ENCODE measurements around the gene GCNT2.
"Not testable (repeated sequence)": the region's sequence is repeated elsewhere in the genome, so short reads cannot be mapped to it uniquely, and the experiment has no call there.

Gene GCNT2

GRCh38 chr6:10589983-10590382 is 68.8 kb downstream of the GCNT2 start:
- H3K36me3 Mint-ChIP-seq (ENCODE audit: low read depth), result no peaks in the 10 kb centered on the region
- H3K27ac Mint-ChIP-seq, result no peak overlapping the region
- no peaks in the 10 kb centered on the region for H3K27me3 Mint-ChIP-seq
- no peaks in the 10 kb centered on the region for H3K9me3 Mint-ChIP-seq
- no peak overlapping the region for H3K4me3 Mint-ChIP-seq
- peaks cover 3% of the 10 kb centered on the region for H3K4me1 Mint-ChIP-seq (ENCODE audit: low read depth)

- Mint-ChIP-seq H3K9me3 (no peaks in the 10 kb centered on the region), H3K27me3 (no peaks in the 10 kb centered on the region), H3K36me3 (ENCODE audit: low read depth) (no peaks in the 10 kb centered on the region), H3K4me1 (ENCODE audit: low read depth) (peaks cover 6% of the 10 kb centered on the region), H3K4me3 (no peak overlapping the region), H3K27ac (no peak overlapping the region)
Measured at GRCh38 chr6:10591422-10592160, 70.4 kb downstream of the GCNT2 start.

- Mint-ChIP-seq H3K9me3 (no peaks in the 10 kb centered on the region), H3K4me1 (ENCODE audit: low read depth) (peaks cover 6% of the 10 kb centered on the region), H3K4me3 (no peak overlapping the region)
Measured at GRCh38 chr6:10595731-10596664, 74.8 kb downstream of the GCNT2 start.

GRCh38 chr6:10597499-10598001 is 76.4 kb downstream of the GCNT2 start:
- Mint-ChIP-seq H3K36me3 (ENCODE audit: low read depth) (no peaks in the 10 kb centered on the region), H3K27ac (no peak overlapping the region), H3K9me3 (no peaks in the 10 kb centered on the region), H3K27me3 (no peaks in the 10 kb centered on the region), H3K4me1 (ENCODE audit: low read depth) (peaks cover 6% of the 10 kb centered on the region), H3K4me3 (no peak overlapping the region)

More at GRCh38 chr6:10595731-10596664, 74.8 kb downstream of the GCNT2 start:
- no peaks in the 10 kb centered on the region for H3K36me3 Mint-ChIP-seq (ENCODE audit: low read depth)
- no peaks in the 10 kb centered on the region for H3K27me3 Mint-ChIP-seq
- no peak overlapping the region for H3K27ac Mint-ChIP-seq

GRCh38 chr6:10598084-10598960 is 77.2 kb downstream of the GCNT2 start:
- Mint-ChIP-seq H3K36me3 (ENCODE audit: low read depth) (no peaks in the 10 kb centered on the region), H3K4me1 (ENCODE audit: low read depth) (peaks cover 6% of the 10 kb centered on the region), H3K27me3 (no peaks in the 10 kb centered on the region), H3K27ac (no peak overlapping the region), H3K4me3 (no peak overlapping the region), H3K9me3 (no peaks in the 10 kb centered on the region)

- H3K36me3 Mint-ChIP-seq (ENCODE audit: low read depth), result no peaks in the 10 kb centered on the region
- no peaks in the 10 kb centered on the region for H3K27me3 Mint-ChIP-seq
- H3K4me1 Mint-ChIP-seq (ENCODE audit: low read depth), result peaks cover 6% of the 10 kb centered on the region
- no peaks in the 10 kb centered on the region for H3K9me3 Mint-ChIP-seq
- H3K4me3 Mint-ChIP-seq, result no peak overlapping the region
- H3K27ac Mint-ChIP-seq, result no peak overlapping the region
Measured at GRCh38 chr6:10599046-10599445, 77.9 kb downstream of the GCNT2 start.

GRCh38 chr6:10600681-10601080 is 79.5 kb downstream of the GCNT2 start:
- not testable (repeated sequence) for H3K9me3 Mint-ChIP-seq; H3K4me1 Mint-ChIP-seq (ENCODE audit: low read depth); H3K4me3 Mint-ChIP-seq; H3K27me3 Mint-ChIP-seq; H3K27ac Mint-ChIP-seq; H3K36me3 Mint-ChIP-seq (ENCODE audit: low read depth)

- Mint-ChIP-seq H3K4me3 (no peak overlapping the region), H3K9me3 (no peaks in the 10 kb centered on the region), H3K36me3 (ENCODE audit: low read depth) (no peaks in the 10 kb centered on the region), H3K27ac (no peak overlapping the region), H3K4me1 (ENCODE audit: low read depth) (no peaks in the 10 kb centered on the region), H3K27me3 (no peaks in the 10 kb centered on the region)
Measured at GRCh38 chr6:10603219-10603618, 82.1 kb downstream of the GCNT2 start.

- Mint-ChIP-seq H3K9me3 (no peaks in the 10 kb centered on the region), H3K4me3 (no peak overlapping the region), H3K27ac (no peak overlapping the region), H3K4me1 (ENCODE audit: low read depth) (no peaks in the 10 kb centered on the region), H3K27me3 (no peaks in the 10 kb centered on the region), H3K36me3 (ENCODE audit: low read depth) (peaks cover 4% of the 10 kb centered on the region)
Measured at GRCh38 chr6:10609038-10609437, 87.9 kb downstream of the GCNT2 start.

- Mint-ChIP-seq H3K4me3 (no peak overlapping the region), H3K36me3 (ENCODE audit: low read depth) (peaks cover 4% of the 10 kb centered on the region), H3K4me1 (ENCODE audit: low read depth) (no peaks in the 10 kb centered on the region), H3K27me3 (no peaks in the 10 kb centered on the region), H3K9me3 (no peaks in the 10 kb centered on the region), H3K27ac (no peak overlapping the region)
Measured at GRCh38 chr6:10610289-10610688, 89.1 kb downstream of the GCNT2 start.

GRCh38 chr6:10612161-10612560 is 91.0 kb downstream of the GCNT2 start:
- H3K36me3 Mint-ChIP-seq (ENCODE audit: low read depth), result peaks cover 4% of the 10 kb centered on the region
- no peak overlapping the region for H3K27ac Mint-ChIP-seq
- no peaks in the 10 kb centered on the region for H3K4me1 Mint-ChIP-seq (ENCODE audit: low read depth)
- no peaks in the 10 kb centered on the region for H3K27me3 Mint-ChIP-seq
- no peak overlapping the region for H3K4me3 Mint-ChIP-seq
- no peaks in the 10 kb centered on the region for H3K9me3 Mint-ChIP-seq

GRCh38 chr6:10613077-10613476 is 91.9 kb downstream of the GCNT2 start:
- H3K4me3 Mint-ChIP-seq, result no peak overlapping the region
- peaks cover 4% of the 10 kb centered on the region for H3K36me3 Mint-ChIP-seq (ENCODE audit: low read depth)
- H3K27ac Mint-ChIP-seq, result no peak overlapping the region
- no peaks in the 10 kb centered on the region for H3K27me3 Mint-ChIP-seq
- H3K4me1 Mint-ChIP-seq (ENCODE audit: low read depth), result no peaks in the 10 kb centered on the region
- no peaks in the 10 kb centered on the region for H3K9me3 Mint-ChIP-seq

- no peak overlapping the region for H3K27ac Mint-ChIP-seq
- H3K36me3 Mint-ChIP-seq (ENCODE audit: low read depth), result peaks cover under 1% of the 10 kb centered on the region
- no peaks in the 10 kb centered on the region for H3K27me3 Mint-ChIP-seq
- no peaks in the 10 kb centered on the region for H3K9me3 Mint-ChIP-seq
- H3K4me3 Mint-ChIP-seq, result no peak overlapping the region
- H3K4me1 Mint-ChIP-seq (ENCODE audit: low read depth), result no peaks in the 10 kb centered on the region
Measured at GRCh38 chr6:10613723-10614122, 92.6 kb downstream of the GCNT2 start.

- Mint-ChIP-seq H3K27me3 (no peaks in the 10 kb centered on the region), H3K9me3 (no peaks in the 10 kb centered on the region), H3K27ac (no peak overlapping the region), H3K4me3 (no peak overlapping the region), H3K36me3 (ENCODE audit: low read depth) (no peaks in the 10 kb centered on the region), H3K4me1 (ENCODE audit: low read depth) (no peaks in the 10 kb centered on the region)
Measured at GRCh38 chr6:10615675-10616074, 94.5 kb downstream of the GCNT2 start.

Measured in stimulated activated naive CD8-positive, alpha-beta T cell treated with anti-CD3 and anti-CD28 coated beads, Interleukin-15, Interleukin-2, amounts not matched to agents 100 ng/mL and 50 ng/mL, for 24 hours (primary cell).